Testis (tissue), 2 donors: ENCODE results near the gene ZFP36L1.

Source experiments
- CTCF ChIP-seq, 3 experiments: fragments of 450-650 bp in 2 of 3; fragments of 200-600 bp in 1 of 3; sonication (generic) in 1 of 3; IDR thresholded peaks; one replicate each; pipeline ENCODE4 v1.5.1; 2016 to 2019; ENCODE audit warnings: antibody characterized with exemption in 3 of 3, mild to moderate bottlenecking in 2 of 3, moderate library complexity in 1 of 3
- POLR2A ChIP-seq: fragments of 450-650 bp; IDR thresholded peaks from one replicate; pipeline ENCODE4 v1.6.1; 2017; ENCODE audit warnings: antibody characterized with exemption, mild to moderate bottlenecking, moderate library complexity

GRCh38 chr14:68796418-68797101, 3.7 kb upstream of the ZFP36L1 start:
- TF ChIP-seq POLR2A (no peak), CTCF (IDR thresholded peaks at IDR 0.05) (no peak)
